Neuronal stem cell (in vitro differentiated cells): ENCODE results near the gene RASA3.

Source experiments
- DNase-seq: peaks from one replicate; pipeline ENCODE4 v3.0.0-alpha.2; 2013; ENCODE audit warnings: low spot score
- H2AFZ ChIP-seq: one replicate; pipeline ENCODE4 v1.6.1; 2013; ENCODE audit warnings: mild to moderate bottlenecking, low read length, inconsistent platforms
- H2AK5ac ChIP-seq: 2 replicates; pipeline ENCODE4 v1.6.1; 2013; ENCODE audit warnings: low read depth, mild to moderate bottlenecking, inconsistent platforms, low read length, moderate library complexity, mixed read lengths
- H2BK120ac ChIP-seq: 2 replicates; pipeline ENCODE4 v1.6.1; 2013; ENCODE audit warnings: low read depth, mild to moderate bottlenecking, inconsistent platforms, low read length, moderate library complexity, mixed read lengths
- H2BK12ac ChIP-seq: one replicate; pipeline ENCODE4 v1.6.1; 2013; ENCODE audit warnings: low read length, inconsistent platforms
- H2BK15ac ChIP-seq: 2 replicates; pipeline ENCODE4 v1.6.1; 2013; ENCODE audit warnings: mild to moderate bottlenecking, low read length, inconsistent platforms, mixed read lengths
- H2BK5ac ChIP-seq: one replicate; pipeline ENCODE4 v1.6.1; 2013; ENCODE audit warnings: inconsistent platforms, mild to moderate bottlenecking, low read length, moderate library complexity
- H3K14ac ChIP-seq: one replicate; pipeline ENCODE4 v1.6.1; 2013; ENCODE audit warnings: low read length, inconsistent platforms
- H3K18ac ChIP-seq: 2 replicates; pipeline ENCODE4 v1.6.1; 2013; ENCODE audit warnings: low read length, inconsistent platforms
- H3K23ac ChIP-seq: 2 replicates; pipeline ENCODE4 v1.6.1; 2013; ENCODE audit warnings: low read depth, mild to moderate bottlenecking, mixed read lengths, low read length, inconsistent platforms; ENCODE audit not compliant: poor library complexity
- H3K27ac ChIP-seq: replicated peaks from 3 replicates; pipeline ENCODE4 v1.5.1; 2013; ENCODE audit warnings: low read length, inconsistent platforms
- H3K27me3 ChIP-seq, 3 experiments: 2 replicates each; pipeline ENCODE4 v1.6.1; 2013; ENCODE audit warnings: low read length in 3 of 3, mild to moderate bottlenecking in 2 of 3, inconsistent platforms in 1 of 3, low read depth in 1 of 3, mixed read lengths in 1 of 3, moderate library complexity in 1 of 3; ENCODE audit not compliant: control insufficient read depth in 3 of 3, insufficient read depth in 3 of 3
- H3K36me3 ChIP-seq, 2 donors: replicated peaks in 1 of 2; 2 replicates each; pipeline ENCODE4 v1.6.1; 2013; ENCODE audit warnings: low read length in 2 of 2; ENCODE audit not compliant: control insufficient read depth in 2 of 2, insufficient read depth in 2 of 2
- H3K4ac ChIP-seq: 2 replicates; pipeline ENCODE4 v1.6.1; 2013; ENCODE audit warnings: inconsistent platforms, mild to moderate bottlenecking, low read length, moderate library complexity
- H3K4me1 ChIP-seq, 2 donors: 1 replicate in 1 of 2; 2 replicates in 1 of 2; pipeline ENCODE4 v1.6.1; 2013; ENCODE audit warnings: low read length in 2 of 2, low read depth in 1 of 2; ENCODE audit not compliant: control insufficient read depth in 2 of 2, insufficient read depth in 1 of 2
- H3K4me2 ChIP-seq: one replicate; pipeline ENCODE4 v1.6.1; 2013; ENCODE audit warnings: mild to moderate bottlenecking, low read length, inconsistent platforms; ENCODE audit not compliant: insufficient read depth, poor library complexity, severe bottlenecking
- H3K4me3 ChIP-seq, 2 donors: 2 replicates each; pipeline ENCODE4 v1.5.1; 2013; ENCODE audit warnings: low read length in 2 of 2, mild to moderate bottlenecking in 2 of 2, inconsistent platforms in 1 of 2, moderate library complexity in 1 of 2
- H3K79me1 ChIP-seq: one replicate; pipeline ENCODE4 v1.6.1; 2013; ENCODE audit warnings: low read depth, mild to moderate bottlenecking, inconsistent platforms, low read length, moderate library complexity
- H3K9ac ChIP-seq: one replicate; pipeline ENCODE4 v1.6.1; 2013; ENCODE audit warnings: mild to moderate bottlenecking, low read depth, low read length, inconsistent platforms; ENCODE audit not compliant: poor library complexity
- H3K9me3 ChIP-seq, 2 donors: replicated peaks in 1 of 2; 2 replicates each; pipeline versions ENCODE3 to v1.6.1; 2013; ENCODE audit warnings: low read length in 2 of 2, mild to moderate bottlenecking in 2 of 2, inconsistent platforms in 1 of 2, low read depth in 1 of 2, mixed read lengths in 1 of 2, moderate library complexity in 1 of 2; ENCODE audit not compliant: control insufficient read depth in 2 of 2, insufficient read depth in 1 of 2
- H4K8ac ChIP-seq: one replicate; pipeline ENCODE4 v1.6.1; 2013; ENCODE audit warnings: low read depth, mild to moderate bottlenecking, inconsistent platforms, low read length, moderate library complexity
- H4K91ac ChIP-seq: one replicate; pipeline ENCODE4 v1.6.1; 2013; ENCODE audit warnings: low read length, low read depth, mild to moderate bottlenecking, inconsistent platforms; ENCODE audit not compliant: poor library complexity
- WGBS, 2 donors: extraction: QIAGEN DNeasy Blood & Tissue Kit; methylation state at CpG; one replicate each; pipeline ENCODE4 v1.1.7; 2013; ENCODE audit warnings: missing lambda C conversion rate in 2 of 2, mixed read lengths in 1 of 2; ENCODE audit not compliant: insufficient read length in 2 of 2, insufficient replicate concordance in 1 of 2; ENCODE audit errors: extremely low coverage in 2 of 2; 5-methylcytosine and 5-hydroxymethylcytosine counted together

RASA3 gene

DNA sequence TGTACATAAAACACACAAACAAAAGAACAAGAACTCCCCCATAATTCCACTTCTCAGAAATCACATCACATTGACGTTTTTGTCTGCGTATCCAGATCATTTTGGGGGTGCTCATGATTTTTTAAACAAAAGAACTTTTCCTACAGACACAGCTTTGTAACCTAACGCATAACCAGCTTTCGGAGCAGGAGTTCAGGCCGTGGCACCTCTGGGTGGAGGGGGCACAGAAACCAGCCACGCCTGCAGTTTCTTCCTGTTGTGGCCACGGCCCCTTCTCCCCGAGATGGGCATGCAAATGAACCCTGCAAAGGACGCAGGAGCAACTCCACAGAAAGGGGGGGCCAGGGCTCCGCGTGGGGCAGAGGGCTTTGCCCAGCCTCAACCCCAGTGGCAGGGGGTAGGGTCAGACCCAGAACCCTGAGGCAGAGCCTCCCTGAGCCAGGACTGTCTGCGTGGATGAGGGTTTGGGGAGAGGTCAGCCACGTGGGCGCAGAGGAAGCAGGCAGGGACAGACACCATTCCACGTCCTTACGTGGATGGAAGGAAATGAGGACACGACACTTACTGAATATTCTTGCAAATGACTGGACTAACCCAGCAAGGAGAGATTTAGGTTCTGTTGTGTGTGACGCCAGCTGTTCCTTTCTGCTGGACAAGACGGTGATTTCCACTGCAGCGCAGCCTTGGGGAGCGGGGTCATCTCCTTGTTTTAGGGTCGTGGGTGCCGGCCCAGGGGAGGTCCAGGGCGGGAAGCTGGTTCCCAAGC lies 64.4 kb downstream of the RASA3 start:
- peaks cover 0 to 11% of the 10 kb centered on the region in 2 donors for H3K36me3 ChIP-seq
- H2BK5ac ChIP-seq: no peak overlapping the region
- H3K9ac ChIP-seq: no peak overlapping the region
- H3K4me1 ChIP-seq: peaks cover 36 to 63% of the 10 kb centered on the region in 2 donors
- WGBS, 2 donors: no CpG with 5 or more reads among the region's 24 CpGs
- H3K23ac ChIP-seq: no peak overlapping the region
- H2AFZ ChIP-seq: no peak overlapping the region
- no peak overlapping the region for H3K27ac ChIP-seq
- no peak overlapping the region for H3K4ac ChIP-seq
- H2BK12ac ChIP-seq: peak overlapping the region; percentile 87
- no peak overlapping the region for H2BK120ac ChIP-seq
- no peak overlapping the region for H3K14ac ChIP-seq
- H2AK5ac ChIP-seq: peak overlapping the region; percentile 44
- DNase-seq: no peak
- no peak overlapping the region for H2BK15ac ChIP-seq
- no peak overlapping the region for H4K8ac ChIP-seq
- H4K91ac ChIP-seq: no peak overlapping the region
- no peak overlapping the region for H3K4me2 ChIP-seq
- H3K4me3 ChIP-seq: no peak overlapping the region
- H3K27me3 ChIP-seq: no peaks in the 10 kb centered on the region
- peak overlapping the region; percentile 57 for H3K18ac ChIP-seq
- H3K9me3 ChIP-seq: no peaks in the 10 kb centered on the region
- no peaks in the 10 kb centered on the region for H3K79me1 ChIP-seq

DNA sequence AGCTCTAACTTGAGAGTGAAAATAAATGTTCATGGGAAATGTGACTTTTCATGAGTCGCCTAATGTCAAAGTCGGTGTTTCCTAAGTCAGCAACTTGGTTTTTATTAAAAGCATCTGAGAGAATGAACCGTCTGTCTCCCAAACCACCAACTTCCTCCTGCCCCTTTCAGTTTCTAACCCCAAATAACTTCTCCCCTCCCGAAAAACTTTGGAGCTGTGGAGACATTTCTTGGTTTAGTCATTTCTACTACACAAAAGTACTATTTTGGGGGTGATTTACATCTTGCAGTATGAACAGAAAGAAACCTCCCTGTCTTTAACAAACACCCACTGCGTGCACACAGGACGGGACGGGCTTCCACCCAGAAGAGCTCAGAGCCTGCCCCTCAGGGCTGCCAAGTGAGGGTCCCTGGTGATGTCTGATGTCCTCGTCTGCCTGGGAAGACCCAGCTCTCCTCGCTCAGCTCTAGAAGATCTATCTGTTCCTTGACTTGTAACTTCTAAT lies 65.0 kb downstream of the RASA3 start:
- Histone ChIP-seq H3K4ac (no peak overlapping the region), H4K8ac (no peak overlapping the region), H2AK5ac (peak overlapping the region; percentile 100), H3K9ac (no peak overlapping the region), H3K27ac (no peak overlapping the region), H3K79me1 (peaks cover 2% of the 10 kb centered on the region), H3K27me3 (no peaks in the 10 kb centered on the region), H3K4me2 (no peak overlapping the region), H3K36me3 (peaks cover 0 to 8% of the 10 kb centered on the region in 2 donors), H2BK12ac (no peak overlapping the region), H3K18ac (no peak overlapping the region), H3K14ac (no peak overlapping the region), H2BK120ac (no peak overlapping the region), H2AFZ (no peak overlapping the region), H3K9me3 (no peaks in the 10 kb centered on the region), H4K91ac (no peak overlapping the region), H2BK15ac (no peak overlapping the region), H3K4me3 (no peak overlapping the region), H3K23ac (no peak overlapping the region), H2BK5ac (no peak overlapping the region), H3K4me1 (peaks cover 36 to 56% of the 10 kb centered on the region in 2 donors)
- WGBS, 2 donors: no CpG with 5 or more reads among the region's 9 CpGs
- no peak for DNase-seq

DNA sequence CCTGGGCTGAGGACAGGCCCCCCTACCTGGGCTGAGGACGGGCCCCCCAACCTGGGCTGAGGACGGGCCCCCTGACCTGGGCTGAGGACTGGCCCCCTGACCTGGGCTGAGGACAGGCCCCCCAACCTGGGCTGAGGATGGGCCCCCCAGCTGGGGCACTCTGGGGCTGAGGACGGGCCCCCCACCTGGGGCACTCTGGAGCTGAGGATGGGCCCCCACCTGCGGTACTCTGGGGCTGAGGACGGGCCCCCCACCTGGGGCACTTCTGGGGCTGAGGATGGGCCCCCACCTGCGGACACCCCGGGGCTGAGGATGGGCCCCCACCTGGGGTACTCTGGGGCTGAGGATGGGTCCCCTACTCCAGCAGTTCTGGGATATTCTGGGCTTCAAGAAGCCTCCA lies 65.5 kb downstream of the RASA3 start:
- Histone ChIP-seq H2AFZ (no peak overlapping the region), H3K36me3 (peaks cover 0 to 8% of the 10 kb centered on the region in 2 donors), H3K18ac (peak overlapping the region; percentile 98), H3K79me1 (peaks cover 4% of the 10 kb centered on the region), H2BK15ac (peak overlapping the region; percentile 88), H2BK12ac (peak overlapping the region; percentile 99), H4K91ac (no peak overlapping the region), H3K9ac (no peak overlapping the region), H3K4me2 (no peak overlapping the region), H4K8ac (no peak overlapping the region), H3K23ac (peak overlapping the region; percentile 44), H3K4me3 (no peak overlapping the region), H3K4me1 (peaks cover 34 to 51% of the 10 kb centered on the region in 2 donors), H3K27ac (no peak overlapping the region), H2BK5ac (peak overlapping the region; percentile 96), H3K4ac (no peak overlapping the region), H3K9me3 (no peaks in the 10 kb centered on the region), H2BK120ac (peak overlapping the region; percentile 98), H2AK5ac (peak overlapping the region; percentile 100), H3K27me3 (no peaks in the 10 kb centered on the region), H3K14ac (no peak overlapping the region)
- WGBS, 2 donors: no CpG with 5 or more reads among the region's 7 CpGs
- no peak for DNase-seq

DNA sequence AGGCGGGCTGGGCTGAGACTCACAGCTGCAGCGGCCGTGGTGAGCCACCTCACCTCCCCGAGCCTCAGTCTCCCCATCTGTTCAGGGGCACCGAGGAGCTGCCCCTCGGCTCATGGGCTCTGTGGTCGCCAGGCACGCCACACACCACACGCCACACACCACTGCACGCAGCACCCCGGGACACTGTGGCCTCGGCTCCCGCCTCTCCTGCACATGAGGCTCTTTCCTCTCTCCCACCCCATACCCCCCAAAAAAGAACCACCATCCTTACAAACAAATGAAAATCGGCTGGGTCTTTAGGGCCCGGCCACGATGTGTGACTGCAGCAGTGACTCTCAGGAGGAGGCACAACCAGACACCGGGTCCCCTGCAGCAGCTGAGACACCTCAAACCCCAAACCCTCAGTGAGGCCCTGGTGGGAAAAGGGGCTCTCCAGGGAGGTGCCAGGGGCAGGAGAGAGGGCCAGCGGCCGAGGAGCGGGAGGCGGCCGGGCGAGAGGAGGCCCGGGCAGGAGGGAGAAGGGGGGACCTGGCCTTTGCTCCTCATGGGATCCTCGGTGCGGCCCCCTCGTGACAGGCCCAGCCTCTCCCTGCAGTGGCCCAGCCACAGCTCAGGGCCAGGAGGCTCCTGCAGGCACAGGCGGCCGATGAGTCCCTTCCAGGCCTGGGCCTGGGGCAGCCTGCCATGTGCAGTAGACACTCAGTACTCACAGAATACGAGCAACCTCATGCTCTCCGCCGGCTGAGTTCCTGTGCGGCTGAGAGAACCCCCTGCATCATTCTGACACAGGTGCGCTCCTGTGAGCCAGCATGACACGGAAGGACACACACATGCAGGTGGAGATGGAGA lies 66.3 kb downstream of the RASA3 start:
- Histone ChIP-seq H3K18ac (peak overlapping the region; percentile 98), H3K4me3 (no peak overlapping the region), H3K4ac (peak overlapping the region; percentile 99), H2AFZ (no peak overlapping the region), H2BK12ac (peak overlapping the region; percentile 99), H3K9me3 (peaks cover 0 to 4% of the 10 kb centered on the region in 2 donors), H3K79me1 (peaks cover 7% of the 10 kb centered on the region), H2BK5ac (peak overlapping the region; percentile 96), H3K36me3 (peaks cover 0 to 8% of the 10 kb centered on the region in 2 donors), H2BK120ac (peak overlapping the region; percentile 98), H4K91ac (peak overlapping the region; percentile 99), H3K9ac (no peak overlapping the region), H2AK5ac (peak overlapping the region; percentile 100), H3K27me3 (no peaks in the 10 kb centered on the region), H4K8ac (peak overlapping the region; percentile 45), H2BK15ac (peak overlapping the region; percentile 88), H3K4me1 (peaks cover 29 to 47% of the 10 kb centered on the region in 2 donors), H3K23ac (peak overlapping the region; percentile 45), H3K14ac (peak overlapping the region; percentile 87), H3K4me2 (no peak overlapping the region), H3K27ac (peak overlapping the region; percentile 99)
- no CpG with 5 or more reads among the region's 35 CpGs for WGBS, 2 donors
- DNase-seq: no peak
